ENCODE results near the gene CTCFL. TPM values are rescaled to one million over a fixed set of nuclear protein-coding genes. Genes with fewer than 3 reads are reported as not detected.

CTCFL gene
- total and polyA plus RNA-seq, 8 donors = not detected

DNA sequence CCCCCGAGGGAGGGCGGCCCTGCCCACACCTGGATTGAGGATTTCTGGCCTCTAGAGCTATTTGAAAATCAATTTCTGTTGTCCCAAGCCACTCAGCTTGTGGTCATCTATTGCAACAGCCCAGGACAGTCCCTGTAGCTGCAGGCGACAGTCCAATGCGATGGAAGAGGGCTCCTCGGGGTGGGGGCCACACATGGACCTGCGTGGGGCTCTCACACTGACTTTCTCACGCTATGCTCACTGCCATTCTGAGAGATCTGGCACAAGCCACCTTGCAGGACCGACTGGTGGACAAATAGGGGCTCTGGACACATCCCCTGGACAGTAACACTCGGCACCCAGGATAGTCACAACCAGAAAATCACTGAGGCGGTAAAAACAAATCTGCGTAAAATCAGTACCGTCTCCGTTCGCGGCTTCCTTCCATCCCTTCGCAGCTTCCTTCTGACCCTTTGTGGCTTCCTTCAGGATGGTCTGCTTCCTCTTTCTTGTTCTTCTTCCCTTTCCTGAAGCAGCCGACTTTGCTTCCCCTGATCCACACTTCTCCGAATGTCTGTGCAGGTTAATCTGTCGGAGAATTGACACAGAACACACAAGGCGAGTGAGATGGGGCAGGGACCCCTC is 21.8 kb downstream of the CTCFL start:
- intact Hi-C loops (cut with DNase I; ENCODE audit: low total_unique reads) = no loop called here
- H3K4me1 ChIP-seq = peaks cover 0 to 19% (median 2%) of the 10 kb centered on the region in 4 donors
- peaks cover 0 to 30% (median 6%) of the 10 kb centered on the region in 3 donors for H3K27me3 ChIP-seq
- no peaks in the 10 kb centered on the region for H3K36me3 ChIP-seq
- no peak overlapping the region for H3K4me3 ChIP-seq
- WGBS, 5 donors = 67 to 81% (median 76%) methylated on average over 19 to 20 of the region's 20 CpGs
- H3K9me3 ChIP-seq = no peaks in the 10 kb centered on the region
- TF ChIP-seq POLR2A (IDR thresholded peaks at IDR 0.05) (no peak), CTCF (IDR thresholded peaks at IDR 0.05) (no peak), EP300 (IDR thresholded peaks at IDR 0.05) (no peak), POLR2AphosphoS5 (IDR thresholded peaks at IDR 0.05) (no peak)
- H3K27ac ChIP-seq = no peak overlapping the region
- no peak for DNase-seq

- Histone ChIP-seq H3K4me1 (peaks cover 0 to 19% (median 2%) of the 10 kb centered on the region in 4 donors), H3K27me3 (peaks cover 0 to 29% (median 8%) of the 10 kb centered on the region in 3 donors), H3K36me3 (no peaks in the 10 kb centered on the region), H3K9me3 (no peaks in the 10 kb centered on the region), H3K4me3 (no peak overlapping the region), H3K27ac (no peak overlapping the region)
- TF ChIP-seq EP300 (IDR thresholded peaks at IDR 0.05) = no peak
- no peak for TF ChIP-seq CTCF (IDR thresholded peaks at IDR 0.05)
- TF ChIP-seq POLR2A (IDR thresholded peaks at IDR 0.05) = no peak
- no peak for TF ChIP-seq POLR2AphosphoS5 (IDR thresholded peaks at IDR 0.05)
- 82 to 93% (median 87%) methylated on average over 6 of the region's 6 CpGs for WGBS, 5 donors
- no peak for DNase-seq
- intact Hi-C loops (cut with DNase I; ENCODE audit: low total_unique reads) = no loop called here
Measured at GRCh38 chr20:57502336-57502700, 22.6 kb downstream of the CTCFL start.

- WGBS, 5 donors = 73 to 76% (median 75%) methylated on average over 17 of the region's 17 CpGs
- intact Hi-C loops (cut with DNase I; ENCODE audit: low total_unique reads) = no loop called here
- Histone ChIP-seq H3K27me3 (peaks cover 0 to 26% (median 8%) of the 10 kb centered on the region in 3 donors), H3K4me1 (peaks cover 0 to 19% (median 2%) of the 10 kb centered on the region in 4 donors), H3K27ac (no peak overlapping the region), H3K36me3 (no peaks in the 10 kb centered on the region), H3K9me3 (no peaks in the 10 kb centered on the region), H3K4me3 (no peak overlapping the region)
- no peak for DNase-seq
- TF ChIP-seq CTCF (IDR thresholded peaks at IDR 0.05) (no peak), POLR2AphosphoS5 (IDR thresholded peaks at IDR 0.05) (no peak), EP300 (IDR thresholded peaks at IDR 0.05) (no peak), POLR2A (IDR thresholded peaks at IDR 0.05) (no peak)
Measured at GRCh38 chr20:57501461-57502335, 23.2 kb downstream of the CTCFL start.

DNA sequence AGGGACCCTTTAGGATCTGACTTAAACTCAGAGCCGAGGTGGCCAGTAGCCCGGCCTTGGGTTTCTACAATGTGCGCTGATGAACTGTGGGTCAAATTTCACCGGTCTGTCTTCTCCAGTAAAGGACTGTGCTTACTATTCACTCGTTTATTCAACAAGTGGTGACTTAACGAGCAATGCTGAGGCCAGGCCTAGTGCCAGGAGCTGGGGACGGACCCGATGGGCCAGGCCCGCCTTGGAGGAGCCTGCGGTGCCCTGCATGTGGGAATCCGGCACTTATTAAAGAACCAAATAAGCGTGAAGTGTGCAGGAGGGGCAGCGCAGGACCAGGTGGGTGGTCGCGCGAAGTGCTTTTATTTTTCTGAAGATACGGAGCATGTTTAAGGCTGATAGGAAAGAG is 24.0 kb downstream of the CTCFL start:
- 77 to 79% (median 78%) methylated on average over 17 of the region's 17 CpGs for WGBS, 5 donors
- no peak overlapping the region for H3K4me3 ChIP-seq
- H3K9me3 ChIP-seq = no peaks in the 10 kb centered on the region
- peaks cover 0 to 19% (median 2%) of the 10 kb centered on the region in 4 donors for H3K4me1 ChIP-seq
- intact Hi-C loops (cut with DNase I; ENCODE audit: low total_unique reads) = no loop called here
- no peak for DNase-seq
- H3K36me3 ChIP-seq = no peaks in the 10 kb centered on the region
- no peak for TF ChIP-seq CTCF (IDR thresholded peaks at IDR 0.05)
- H3K27ac ChIP-seq = no peak overlapping the region
- peaks cover 0 to 22% (median 8%) of the 10 kb centered on the region in 3 donors for H3K27me3 ChIP-seq
